Fibroblast of the aortic adventitia (primary cell): Measurements from ENCODE around the gene KCTD13. TPM values are rescaled to one million over a fixed set of nuclear protein-coding genes. Genes with fewer than 3 reads are reported as not detected.

Experiments used
- DNase-seq: peaks from one replicate; pipeline ENCODE4 v3.0.0-alpha.2; 2010; ENCODE audit warnings: low read depth
- H3K4me3 ChIP-seq: 2 replicates; pipeline ENCODE4 v1.5.1; 2011; ENCODE audit warnings: low read depth, mild to moderate bottlenecking, control low read depth, low read length, moderate library complexity
- total RNA-seq: library from RNA; depleted of rRNA; stranded (reverse); fragments of >200 nt; gene quantifications from 2 replicates; pipeline ENCODE4 v1.2.3, GENCODE V29; 2012; ENCODE audit warnings: low replicate concordance
- TF ChIP-seq, protein P1 (sequence below): IDR thresholded peaks from 2 replicates; pipeline ENCODE4 v1.5.1; 2011; ENCODE audit warnings: mild to moderate bottlenecking, low read length, control low read depth, inconsistent platforms; ENCODE audit not compliant: insufficient read depth

The KCTD13 gene
- total RNA-seq, 1 donor, result 12.5 TPM

DNA sequence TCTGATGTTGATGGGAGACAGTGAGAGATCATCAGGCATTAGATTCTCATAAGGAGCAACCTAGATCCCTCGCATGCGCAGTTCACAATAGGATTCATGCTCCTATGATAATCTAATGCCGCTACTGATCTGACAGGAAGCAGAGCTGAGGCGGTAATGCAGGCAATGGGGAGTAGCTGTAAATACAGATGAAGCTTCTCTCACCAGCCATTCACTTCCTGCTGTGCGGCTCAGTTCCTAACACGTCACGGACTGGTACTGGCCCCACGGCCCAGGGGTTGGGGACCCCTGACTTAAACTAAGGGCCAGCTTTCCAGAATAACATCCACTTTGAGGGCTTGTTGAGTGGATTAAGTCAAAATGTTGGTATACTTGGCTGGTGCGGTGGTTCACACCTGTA lies 33.3 kb upstream of the KCTD13 start:
- H3K4me3 ChIP-seq, result no peak overlapping the region
- TF ChIP-seq, protein P1, sequence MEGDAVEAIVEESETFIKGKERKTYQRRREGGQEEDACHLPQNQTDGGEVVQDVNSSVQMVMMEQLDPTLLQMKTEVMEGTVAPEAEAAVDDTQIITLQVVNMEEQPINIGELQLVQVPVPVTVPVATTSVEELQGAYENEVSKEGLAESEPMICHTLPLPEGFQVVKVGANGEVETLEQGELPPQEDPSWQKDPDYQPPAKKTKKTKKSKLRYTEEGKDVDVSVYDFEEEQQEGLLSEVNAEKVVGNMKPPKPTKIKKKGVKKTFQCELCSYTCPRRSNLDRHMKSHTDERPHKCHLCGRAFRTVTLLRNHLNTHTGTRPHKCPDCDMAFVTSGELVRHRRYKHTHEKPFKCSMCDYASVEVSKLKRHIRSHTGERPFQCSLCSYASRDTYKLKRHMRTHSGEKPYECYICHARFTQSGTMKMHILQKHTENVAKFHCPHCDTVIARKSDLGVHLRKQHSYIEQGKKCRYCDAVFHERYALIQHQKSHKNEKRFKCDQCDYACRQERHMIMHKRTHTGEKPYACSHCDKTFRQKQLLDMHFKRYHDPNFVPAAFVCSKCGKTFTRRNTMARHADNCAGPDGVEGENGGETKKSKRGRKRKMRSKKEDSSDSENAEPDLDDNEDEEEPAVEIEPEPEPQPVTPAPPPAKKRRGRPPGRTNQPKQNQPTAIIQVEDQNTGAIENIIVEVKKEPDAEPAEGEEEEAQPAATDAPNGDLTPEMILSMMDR, result no peak
- DNase-seq, result no peak

DNA sequence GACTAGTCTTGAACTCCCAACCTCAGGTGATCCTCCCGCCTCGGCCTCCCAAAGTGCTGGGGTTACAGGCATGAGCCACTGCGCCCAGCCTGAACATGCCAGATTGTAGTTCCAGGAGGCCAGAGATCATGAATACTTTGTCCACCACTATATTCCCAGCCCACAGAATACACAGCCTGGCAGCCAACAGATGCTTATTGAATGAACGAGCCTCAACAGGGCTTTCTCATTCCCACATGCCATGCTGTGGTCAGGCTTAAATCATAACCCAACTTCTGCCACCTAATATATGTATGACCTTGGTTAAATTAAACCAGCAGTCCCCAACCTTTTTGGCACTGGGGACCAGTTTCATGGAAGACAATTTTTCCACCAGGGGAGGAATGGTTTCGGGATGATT lies 32.7 kb upstream of the KCTD13 start:
- DNase-seq, result no peak
- no peak overlapping the region for H3K4me3 ChIP-seq
- TF ChIP-seq, protein P1, result no peak

DNA sequence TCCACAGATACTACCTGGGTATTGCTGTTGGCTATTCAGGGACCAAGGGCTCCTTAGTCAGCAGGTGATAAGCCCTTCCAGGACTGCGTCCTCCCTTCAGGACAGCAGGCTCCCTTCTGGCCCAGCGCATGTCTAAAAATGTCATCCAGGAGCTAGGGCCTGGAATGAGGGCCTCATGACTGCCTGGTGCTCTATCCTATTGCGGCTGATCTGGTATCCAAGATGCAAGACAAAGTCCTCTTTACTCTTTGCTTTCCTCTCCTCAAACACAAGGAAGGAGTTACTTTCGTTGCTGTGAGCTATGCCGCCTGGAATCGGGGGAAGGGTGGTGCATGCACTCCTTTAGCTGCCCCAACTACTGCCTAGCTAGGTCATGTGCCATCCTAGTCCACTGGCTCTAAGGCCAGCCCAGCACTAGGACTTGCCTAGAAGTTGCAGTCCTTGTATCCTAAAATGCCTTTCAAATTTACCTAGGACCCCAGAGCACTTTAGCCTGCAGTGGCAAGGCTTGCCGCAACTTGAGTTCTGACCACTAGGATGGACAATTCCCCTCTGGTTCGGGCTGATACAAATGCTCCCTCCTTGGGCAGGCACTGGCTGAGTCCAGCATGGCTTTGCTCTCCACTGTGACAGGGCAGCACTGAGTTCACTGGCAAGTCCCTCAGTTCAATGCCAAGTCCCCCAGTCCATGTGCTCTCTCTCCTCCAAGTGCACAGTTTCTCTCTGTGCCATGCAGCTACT lies 25.8 kb upstream of the KCTD13 start:
- no peak overlapping the region for H3K4me3 ChIP-seq
- no peak for DNase-seq
- TF ChIP-seq, protein P1, result peak; percentile 5

DNA sequence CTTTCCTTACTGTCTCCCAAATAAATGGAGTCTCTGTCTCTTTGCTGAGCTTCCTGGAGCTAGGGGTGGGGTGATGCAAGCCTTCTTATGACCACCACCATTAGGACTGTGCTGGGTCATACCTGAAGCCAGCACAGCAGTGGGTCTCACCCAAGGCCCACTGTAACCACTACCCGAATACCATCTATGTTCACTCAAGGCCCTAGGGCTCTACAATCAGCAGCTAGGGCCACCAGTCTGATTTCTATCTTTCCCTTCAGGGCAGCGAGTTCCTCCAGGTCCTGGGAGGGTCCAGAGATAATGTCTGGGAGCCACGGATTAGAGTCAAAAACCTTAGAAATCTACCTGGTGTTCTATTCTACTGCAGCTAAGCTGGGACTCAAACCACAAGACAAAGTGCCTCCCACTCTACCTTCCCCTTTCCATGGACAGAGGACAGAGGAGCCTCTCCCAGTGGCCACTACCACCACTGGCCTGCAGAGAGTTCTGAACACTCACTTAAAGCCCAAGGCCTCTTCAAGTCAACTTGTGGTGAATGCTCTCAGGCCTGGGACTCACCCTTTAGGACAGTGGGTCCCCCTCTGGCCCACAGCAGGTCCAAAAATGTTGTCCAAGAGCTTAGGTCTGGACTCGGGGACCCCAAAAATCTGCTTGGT lies 24.9 kb upstream of the KCTD13 start:
- no peak overlapping the region for H3K4me3 ChIP-seq
- DNase-seq, result no peak
- TF ChIP-seq, protein P1, result no peak

DNA sequence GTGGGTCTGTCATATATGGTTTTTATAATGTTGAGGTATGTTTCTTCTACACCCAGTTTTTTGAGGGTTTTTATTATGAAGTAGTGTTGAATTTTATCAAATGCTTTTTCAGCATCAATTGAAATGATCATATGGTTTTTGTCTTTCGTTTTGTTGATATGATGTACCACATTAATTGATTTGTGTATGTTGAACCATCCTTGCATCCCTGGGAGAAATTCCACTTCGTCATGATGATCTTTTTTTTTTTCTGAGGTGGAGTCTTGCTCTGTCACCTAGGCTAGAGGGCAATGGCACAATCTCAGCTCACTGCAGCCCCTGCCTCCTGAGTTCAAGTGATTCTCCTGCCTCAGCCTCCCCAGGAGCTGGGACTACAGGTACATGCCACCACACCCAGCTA lies 21.9 kb upstream of the KCTD13 start:
- DNase-seq, result no peak
- no peak overlapping the region for H3K4me3 ChIP-seq
- TF ChIP-seq, protein P1, result no peak

DNA sequence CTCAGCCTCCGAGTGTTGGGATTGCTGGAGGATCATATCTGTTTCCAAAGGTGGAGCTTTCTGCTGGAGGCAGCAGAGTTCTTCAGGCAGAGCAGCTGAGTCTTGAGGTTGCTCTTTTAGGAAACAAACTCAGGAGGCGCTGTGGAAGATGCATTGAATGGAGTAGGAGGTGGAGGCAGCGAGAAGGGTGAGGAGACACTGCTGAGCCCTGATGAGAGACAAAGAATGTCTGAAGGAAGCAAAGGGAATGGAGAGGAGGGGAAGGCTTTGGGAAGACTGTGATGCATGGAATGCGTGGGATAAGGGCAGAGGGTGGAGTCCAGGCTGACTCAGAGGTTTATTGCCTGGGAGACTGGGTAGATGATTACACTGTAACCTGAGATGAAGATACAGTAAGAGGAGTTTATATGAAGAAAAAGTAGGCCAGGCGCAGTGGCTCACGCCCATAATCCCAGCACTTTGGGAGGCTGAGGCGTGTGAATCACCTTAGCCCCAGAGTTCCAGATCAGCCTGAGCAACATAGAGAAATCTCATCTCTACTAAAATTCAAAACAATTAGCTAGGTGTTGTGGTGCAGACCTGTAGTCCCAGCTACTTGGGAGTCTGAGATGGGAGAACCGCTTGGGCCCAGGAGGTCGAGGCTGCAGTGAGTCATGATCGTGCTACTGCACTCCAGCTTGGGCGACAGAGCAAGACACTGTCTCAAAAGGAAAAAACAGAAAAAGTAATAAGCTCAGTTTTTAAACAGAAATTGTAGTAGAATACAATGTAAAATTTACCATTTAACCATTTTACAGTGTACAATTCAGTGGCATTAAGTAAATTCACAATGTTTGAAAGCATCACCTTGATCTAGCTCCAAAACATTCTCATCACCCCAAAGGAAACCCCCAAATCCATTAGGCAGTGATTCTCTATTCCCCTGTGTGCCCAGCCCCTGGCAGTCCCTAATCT lies 18.1 kb upstream of the KCTD13 start:
- TF ChIP-seq, protein P1, result peak; percentile 49
- DNase-seq, result peak; percentile 98
- peak overlapping the region; percentile 19 for H3K4me3 ChIP-seq
